AG10803 (cell line): ENCODE results near the gene IL27RA.
"Not testable (repeated sequence)": the region's sequence is repeated elsewhere in the genome, so short reads cannot be mapped to it uniquely, and the experiment has no call there.

Experiments used
- DNase-seq: peaks from one replicate; pipeline ENCODE4 v3.0.0; 2010; ENCODE audit warnings: low read depth
- H3K4me3 ChIP-seq: 2 replicates; pipeline ENCODE4 v1.5.1; 2011; ENCODE audit warnings: mild to moderate bottlenecking, low read length, control low read depth
- TF ChIP-seq, protein P1 (sequence below): conservative IDR thresholded peaks from 2 replicates; pipeline ENCODE4 v1.5.1; 2011; ENCODE audit warnings: mild to moderate bottlenecking, low read length, control low read depth, inconsistent platforms

The IL27RA gene

DNA sequence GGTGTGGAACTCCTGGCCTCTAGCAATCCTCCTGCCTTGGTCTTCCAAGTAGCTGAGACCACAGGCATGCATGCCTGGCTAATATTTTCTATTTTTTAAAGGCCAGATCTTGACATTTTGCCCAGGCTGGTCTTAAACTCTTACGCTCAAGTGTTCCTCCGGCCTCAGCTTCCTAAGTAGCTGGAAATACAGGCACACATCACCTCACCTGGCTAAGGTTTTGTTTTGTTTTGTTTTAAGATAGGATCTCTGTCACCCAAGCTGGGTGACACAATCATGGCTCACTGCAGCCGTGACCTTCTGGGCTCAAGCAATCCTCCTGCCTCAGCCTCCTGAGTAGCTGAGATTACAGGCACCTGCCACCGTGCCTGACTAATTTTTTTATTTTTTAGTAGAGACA is 9.1 kb upstream of the IL27RA start:
- DNase-seq: peak; percentile 64
- H3K4me3 ChIP-seq: no peak overlapping the region
- TF ChIP-seq, protein P1, sequence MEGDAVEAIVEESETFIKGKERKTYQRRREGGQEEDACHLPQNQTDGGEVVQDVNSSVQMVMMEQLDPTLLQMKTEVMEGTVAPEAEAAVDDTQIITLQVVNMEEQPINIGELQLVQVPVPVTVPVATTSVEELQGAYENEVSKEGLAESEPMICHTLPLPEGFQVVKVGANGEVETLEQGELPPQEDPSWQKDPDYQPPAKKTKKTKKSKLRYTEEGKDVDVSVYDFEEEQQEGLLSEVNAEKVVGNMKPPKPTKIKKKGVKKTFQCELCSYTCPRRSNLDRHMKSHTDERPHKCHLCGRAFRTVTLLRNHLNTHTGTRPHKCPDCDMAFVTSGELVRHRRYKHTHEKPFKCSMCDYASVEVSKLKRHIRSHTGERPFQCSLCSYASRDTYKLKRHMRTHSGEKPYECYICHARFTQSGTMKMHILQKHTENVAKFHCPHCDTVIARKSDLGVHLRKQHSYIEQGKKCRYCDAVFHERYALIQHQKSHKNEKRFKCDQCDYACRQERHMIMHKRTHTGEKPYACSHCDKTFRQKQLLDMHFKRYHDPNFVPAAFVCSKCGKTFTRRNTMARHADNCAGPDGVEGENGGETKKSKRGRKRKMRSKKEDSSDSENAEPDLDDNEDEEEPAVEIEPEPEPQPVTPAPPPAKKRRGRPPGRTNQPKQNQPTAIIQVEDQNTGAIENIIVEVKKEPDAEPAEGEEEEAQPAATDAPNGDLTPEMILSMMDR: no peak

- no peak overlapping the region for H3K4me3 ChIP-seq
- DNase-seq: peak; percentile 46
- TF ChIP-seq, protein P1: peak; percentile 53
Measured at GRCh38 chr19:14023404-14024235, 7.9 kb upstream of the IL27RA start.

DNA sequence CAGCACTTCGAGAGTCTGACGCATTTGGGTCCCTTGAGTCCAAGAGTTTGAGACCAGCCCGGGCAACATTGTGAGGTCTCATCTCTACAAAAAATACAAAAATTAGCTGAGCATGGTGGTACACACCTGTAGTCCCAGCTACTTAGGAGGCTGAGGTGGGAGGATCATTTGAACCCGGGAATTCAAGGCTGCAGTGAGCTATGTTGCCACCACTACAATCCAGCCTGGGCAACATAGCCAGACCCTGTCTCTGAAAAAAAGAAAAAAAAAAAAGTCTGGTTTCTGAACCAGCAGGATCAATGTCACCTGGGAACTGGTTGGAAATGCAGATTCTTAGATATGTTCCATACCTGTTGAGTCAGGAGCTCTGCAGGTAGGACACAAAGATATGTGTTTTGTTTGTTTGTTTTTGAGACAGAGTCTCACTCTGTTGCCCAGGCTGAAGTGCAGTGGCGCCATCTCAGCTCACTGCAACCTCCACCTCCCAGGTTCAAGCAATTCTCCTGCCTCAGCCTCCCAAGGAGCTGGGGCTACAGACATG is 4.8 kb upstream of the IL27RA start:
- DNase-seq, H3K4me3 ChIP-seq: not testable (repeated sequence)

GRCh38 chr19:14027856-14028450 is 3.6 kb upstream of the IL27RA start, which contains the start of gene RLN3:
Gene RLN3 (plus strand): TSS chr19:14028148. CDS start chr19:14028205, 57 bp downstream.
- TF ChIP-seq, protein P1: no peak
- no peak for DNase-seq
- H3K4me3 ChIP-seq: no peak within 1 kb of the TSS

DNA sequence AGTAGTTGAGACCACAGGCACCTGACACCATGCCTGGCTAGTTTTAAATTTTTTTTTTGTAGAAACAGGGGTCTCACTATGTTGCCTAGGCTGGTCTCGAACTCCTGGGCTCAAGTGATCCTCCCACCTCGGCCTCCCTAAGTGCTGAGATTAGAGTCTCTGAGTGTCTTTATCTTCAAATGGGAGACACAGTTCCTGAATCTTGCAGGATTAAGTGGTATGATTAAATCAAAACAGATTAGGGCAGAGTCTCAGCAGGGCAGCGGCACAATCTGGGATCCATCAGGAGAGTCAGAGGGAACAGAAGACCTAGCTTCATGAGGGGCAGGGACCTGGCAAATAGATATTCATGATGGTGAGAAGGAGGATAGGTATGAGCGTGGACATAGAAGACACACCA is 2.7 kb upstream of the IL27RA start:
- no peak for DNase-seq
- H3K4me3 ChIP-seq: no peak overlapping the region
- TF ChIP-seq, protein P1: no peak

DNA sequence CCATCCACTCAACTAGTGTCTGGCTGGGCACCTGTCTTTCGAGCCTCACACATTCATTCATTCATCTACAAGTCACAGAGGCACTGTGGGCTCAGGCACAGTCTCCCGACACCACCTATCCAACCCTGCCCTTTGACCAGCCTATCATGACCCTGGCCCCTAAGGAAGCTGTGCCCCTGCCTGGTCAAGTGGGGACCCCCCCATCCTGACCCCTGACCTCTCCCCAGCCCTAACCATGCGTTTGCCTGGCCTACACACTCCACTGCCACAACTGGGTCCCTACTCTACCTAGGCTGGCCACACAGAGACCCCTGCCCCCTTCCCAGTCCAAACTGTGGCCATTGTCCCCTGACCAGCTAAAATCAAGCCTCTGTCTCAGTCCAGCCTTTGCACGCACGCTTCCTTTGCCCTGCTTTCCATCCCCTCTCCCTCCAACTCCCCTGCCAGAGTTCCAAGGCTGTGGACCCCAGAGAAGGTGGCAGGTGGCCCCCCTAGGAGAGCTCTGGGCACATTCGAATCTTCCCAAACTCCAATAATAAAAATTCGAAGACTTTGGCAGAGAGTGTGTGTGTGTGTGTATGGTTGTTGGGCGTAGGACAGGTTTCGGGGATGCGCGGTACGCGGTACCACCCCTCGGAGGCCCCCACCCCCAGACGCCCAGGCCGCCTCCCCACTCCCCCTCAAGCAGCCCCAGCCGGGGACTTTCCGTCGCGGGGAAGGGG is 404 bp upstream of the IL27RA start:
- DNase-seq: no peak
- TF ChIP-seq, protein P1: no peak

GRCh38 chr19:14033946-14034345 is 2.4 kb downstream of the IL27RA start:
- H3K4me3 ChIP-seq: no peak overlapping the region
- TF ChIP-seq, protein P1: no peak
- DNase-seq: no peak

More for the DNA sequence above, 404 bp upstream of the IL27RA start:
- peak overlapping the region; percentile 68 for H3K4me3 ChIP-seq

DNA sequence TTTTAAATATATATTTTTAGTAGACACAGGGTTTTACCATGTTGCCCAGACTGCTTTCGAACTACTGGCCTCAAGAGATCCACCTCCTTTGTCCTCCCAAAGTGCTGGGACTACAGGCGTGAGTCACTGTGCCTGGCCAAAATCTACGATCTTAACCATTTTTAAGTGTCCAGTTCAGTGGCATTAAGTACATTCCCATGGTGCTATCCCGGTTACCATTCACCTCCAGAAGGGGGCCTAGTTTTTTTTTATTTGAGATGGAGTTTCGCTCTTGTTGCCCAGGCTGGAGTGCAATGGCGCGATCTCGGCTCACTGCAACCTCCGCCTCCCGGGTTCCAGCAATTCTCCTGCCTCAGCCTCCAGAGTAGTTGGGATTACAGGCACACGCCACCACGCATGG is 3.6 kb downstream of the IL27RA start:
- H3K4me3 ChIP-seq, DNase-seq: not testable (repeated sequence)
